ENCODE measurements around the gene NTHL1. TPM values are rescaled to one million over a fixed set of nuclear protein-coding genes. Genes with fewer than 3 reads are reported as not detected.
A peak's percentile ranks its signal among the peaks of the same experiment; 100 is the strongest.

NTHL1 gene
- total and polyA plus RNA-seq, 9 of the 15 experiments (the other 6 are each of a cell fraction or from before 2014, with no cell fraction given): 1.1 to 58.8 (median 17.6) TPM

DNA sequence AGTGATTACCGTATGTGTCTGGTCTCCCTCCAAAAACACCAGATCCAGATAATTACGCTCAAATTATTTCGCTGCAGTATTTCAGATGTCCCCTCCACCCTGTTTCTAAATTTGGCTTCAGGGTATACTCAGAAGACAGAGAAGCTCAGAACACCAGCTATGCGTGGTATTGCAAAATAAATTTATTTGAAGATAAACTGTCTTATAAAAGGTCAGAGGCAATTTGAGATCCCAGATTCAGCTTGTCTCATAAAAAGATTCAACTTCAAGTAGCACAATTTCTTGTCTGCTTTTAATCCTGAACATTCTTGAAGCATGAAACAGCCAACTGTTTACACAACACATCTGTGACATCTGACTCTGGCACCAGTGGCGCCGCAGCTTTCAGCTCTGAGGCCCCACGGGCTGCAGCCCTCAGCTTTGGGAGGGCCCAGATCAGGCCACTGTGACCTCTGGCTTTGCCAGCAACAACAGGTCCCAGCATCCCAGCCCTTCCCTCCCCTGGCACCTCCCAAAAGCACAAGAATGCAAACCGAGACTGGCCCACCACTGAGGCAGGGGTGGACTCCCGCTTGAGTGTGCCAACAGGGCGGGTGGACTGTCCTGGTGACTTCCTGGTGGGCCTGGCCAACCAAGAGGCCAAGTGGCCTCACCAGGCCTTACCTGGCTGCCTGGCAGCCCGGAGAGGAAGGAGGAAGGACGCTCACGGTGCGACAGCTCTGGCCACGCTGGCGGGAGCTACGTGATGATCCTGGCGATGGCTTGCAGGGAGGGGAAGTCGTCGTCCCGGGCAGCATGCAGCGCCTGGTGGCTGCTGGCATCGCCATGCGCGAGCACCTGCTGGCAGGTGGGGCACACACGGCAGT lies 49.9 kb downstream of the NTHL1 start:
- Histone ChIP-seq H3K9me3 (replicated peaks; ENCODE audit: control insufficient read depth, insufficient read depth, low read depth, low read length) (no peaks in the 10 kb centered on the region), H3K9me1 (ENCODE audit: control insufficient read depth, insufficient read depth, low read length) (no peaks in the 10 kb centered on the region), H3K36me3 (ENCODE audit: control insufficient read depth, insufficient read depth, low read length) (peaks cover 76% of the 10 kb centered on the region), H3K4me3 (no peak overlapping the region), H3K4me2 (ENCODE audit: insufficient read depth, low read length) (no peak overlapping the region), H3K27ac (ENCODE audit: extremely low read depth, low read depth, low read length) (no peak overlapping the region), H3K79me2 (ENCODE audit: control insufficient read depth, insufficient read depth, low read length) (peaks cover 31% of the 10 kb centered on the region), H4K20me1 (replicated peaks; ENCODE audit: control insufficient read depth, insufficient read depth, low read length) (no peaks in the 10 kb centered on the region; the same call in none of the 2 replicates), H3K9ac (ENCODE audit: insufficient read depth in 1 of 2, low read depth in 2 of 2, low read length in 2 of 2) (peak overlapping the region in 1 of 2 experiments; percentile 13; a peak in 1 of 4 replicates), H3K27me3 (ENCODE audit: control insufficient read depth in 2 of 2, insufficient read depth in 2 of 2, low read length in 2 of 2) (no peaks in the 10 kb centered on the region), H3K4me1 (replicated peaks in 1 of 2; ENCODE audit: control insufficient read depth in 2 of 2, insufficient read depth in 2 of 2, low read length in 2 of 2) (peaks cover 12 to 51% of the 10 kb centered on the region in 2 experiments), H2AFZ (ENCODE audit: low read depth, low read length) (no peak overlapping the region)
- WGBS (ENCODE audit: insufficient coverage, low coverage, missing lambda C conversion rate): 92% methylated on average over 23 of the region's 26 CpGs
- in situ Hi-C loops (cut with MboI) (no loop called here), intact Hi-C loops (cut with micrococcal nuclease) (no loop called here)
- FAIRE-seq: no peak
- ChIA-PET CTCF (ENCODE audit: low intra/inter-chr PET ratio) (no interaction called here), POLR2A (interaction anchor here (0.6 to 3.8 kb wide), 8 partner anchors 11 to 158 kb away, joined by 3 to 16 read pairs (median 4); partner anchors contain the start of genes RPS2, TRAF7 and ZNF598)
- no TSS peak for BruUV-seq (replicated peaks)
- TF ChIP-seq EZH2 (IDR thresholded peaks at IDR 0.05; ENCODE audit: borderline replicate concordance, low read depth, low read length) (no peak), RBFOX2 (IDR thresholded peaks at IDR 0.05; ENCODE audit: low read depth, low read length) (peak; percentile 43)
- TF ChIP-seq, protein P1, sequence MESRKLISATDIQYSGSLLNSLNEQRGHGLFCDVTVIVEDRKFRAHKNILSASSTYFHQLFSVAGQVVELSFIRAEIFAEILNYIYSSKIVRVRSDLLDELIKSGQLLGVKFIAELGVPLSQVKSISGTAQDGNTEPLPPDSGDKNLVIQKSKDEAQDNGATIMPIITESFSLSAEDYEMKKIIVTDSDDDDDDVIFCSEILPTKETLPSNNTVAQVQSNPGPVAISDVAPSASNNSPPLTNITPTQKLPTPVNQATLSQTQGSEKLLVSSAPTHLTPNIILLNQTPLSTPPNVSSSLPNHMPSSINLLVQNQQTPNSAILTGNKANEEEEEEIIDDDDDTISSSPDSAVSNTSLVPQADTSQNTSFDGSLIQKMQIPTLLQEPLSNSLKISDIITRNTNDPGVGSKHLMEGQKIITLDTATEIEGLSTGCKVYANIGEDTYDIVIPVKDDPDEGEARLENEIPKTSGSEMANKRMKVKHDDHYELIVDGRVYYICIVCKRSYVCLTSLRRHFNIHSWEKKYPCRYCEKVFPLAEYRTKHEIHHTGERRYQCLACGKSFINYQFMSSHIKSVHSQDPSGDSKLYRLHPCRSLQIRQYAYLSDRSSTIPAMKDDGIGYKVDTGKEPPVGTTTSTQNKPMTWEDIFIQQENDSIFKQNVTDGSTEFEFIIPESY (CRISPR knock-in tag; IDR thresholded peaks at IDR 0.05): 0 out of 2 replicates have a peak, but pooled peaks have one; percentile 42
- no peak for ATAC-seq
- DNase-seq (ENCODE audit: extremely low read depth in 1 of 4, low spot score in 3 of 4): no peak

Data from K562 (cell line).